HEK293 (cell line): ENCODE data around the gene KRTAP10-5.
A peak's percentile ranks its signal among the peaks of the same experiment; 100 is the strongest.
"Not testable (repeated sequence)": the region's sequence is repeated elsewhere in the genome, so short reads cannot be mapped to it uniquely, and the experiment has no call there.

ENCODE experiments used
- CTCF ChIA-PET: fragments of 350-600 bp; formaldehyde crosslinking; extraction: SDS; loops from one replicate; lab custom pipeline; 2021; ENCODE audit warnings: antibody characterized with exemption; lab: Yijun Ruan, JAX
- POLR2A ChIA-PET: fragments of 300-600 bp; formaldehyde crosslinking; extraction: SDS; loops from one replicate; lab custom pipeline; 2020; ENCODE audit warnings: antibody characterized with exemption, inconsistent platforms; lab: Yijun Ruan, JAX
- H3K27ac ChIP-seq: fragments of 200-500 bp; sonication (Bioruptor generic); 2 replicates; pipeline ENCODE4 v1.5.1; 2014; ENCODE audit warnings: low read depth, low read length, control low read depth, inconsistent platforms; ENCODE audit errors: extremely low read depth
- H3K36me3 ChIP-seq, 2 experiments: fragments of 200-500 bp in 1 of 2; sonication (Bioruptor generic) in 1 of 2; 1 replicate in 1 of 2; 2 replicates in 1 of 2; pipeline ENCODE4 v1.5.1; 2014 to 2017; ENCODE audit warnings: inconsistent platforms in 2 of 2, low read length in 2 of 2; ENCODE audit not compliant: control insufficient read depth in 2 of 2, insufficient read depth in 1 of 2
- H3K4me1 ChIP-seq: fragments of 200-500 bp; sonication (Bioruptor generic); 2 replicates; pipeline ENCODE4 v1.5.1; 2014; ENCODE audit warnings: mild to moderate bottlenecking, low read length, inconsistent platforms; ENCODE audit not compliant: control insufficient read depth, insufficient read depth
- H3K4me3 ChIP-seq: 2 replicates; pipeline ENCODE4 v1.5.1; 2011; ENCODE audit warnings: low read depth, mild to moderate bottlenecking, control low read depth, low read length, moderate library complexity
- H3K9me3 ChIP-seq: fragments of 200-500 bp; sonication (Bioruptor generic); 2 replicates; pipeline ENCODE4 v1.5.1; 2014; ENCODE audit warnings: low read depth, low read length, inconsistent platforms; ENCODE audit not compliant: control insufficient read depth, insufficient read depth
- BCL11A ChIP-seq: fragments of 450-650 bp; formaldehyde crosslinking; IDR thresholded peaks from 2 replicates; pipeline ENCODE4 v1.5.1; 2016; ENCODE audit warnings: low read depth, missing biosample characterization, missing genetic modification characterization
- CTCF ChIP-seq: fragments of 450-650 bp; formaldehyde crosslinking; IDR thresholded peaks from 2 replicates; pipeline ENCODE4 v1.5.1; 2016; ENCODE audit warnings: missing biosample characterization, missing genetic modification characterization
- GLIS2 ChIP-seq: fragments of 450-650 bp; formaldehyde crosslinking; IDR thresholded peaks from 2 replicates; pipeline ENCODE4 v1.5.1; 2016; ENCODE audit warnings: missing biosample characterization, missing genetic modification characterization
- IKZF3 ChIP-seq: fragments of 450-650 bp; IDR thresholded peaks from 2 replicates; pipeline ENCODE4 v1.5.0; 2018; ENCODE audit warnings: missing biosample characterization, mild to moderate bottlenecking, missing genetic modification characterization, moderate library complexity
- KLF16 ChIP-seq: fragments of 450-650 bp; formaldehyde crosslinking; IDR thresholded peaks from 2 replicates; pipeline ENCODE4 v1.5.1; 2017; ENCODE audit warnings: missing biosample characterization, missing genetic modification characterization
- OVOL3 ChIP-seq: fragments of 450-650 bp; formaldehyde crosslinking; IDR thresholded peaks from 2 replicates; pipeline ENCODE4 v1.5.1; 2016; ENCODE audit warnings: missing biosample characterization, missing genetic modification characterization
- SCRT1 ChIP-seq: fragments of 450-650 bp; formaldehyde crosslinking; IDR thresholded peaks from 2 replicates; pipeline ENCODE4 v1.5.1; 2016; ENCODE audit warnings: missing biosample characterization, missing genetic modification characterization, borderline replicate concordance
- ZFP69B ChIP-seq: fragments of 450-650 bp; formaldehyde crosslinking; IDR thresholded peaks from 2 replicates; pipeline ENCODE4 v1.5.1; 2016; ENCODE audit warnings: missing biosample characterization, missing genetic modification characterization
- ZIC2 ChIP-seq: fragments of 450-650 bp; formaldehyde crosslinking; IDR thresholded peaks from 2 replicates; pipeline ENCODE4 v1.5.1; 2016; ENCODE audit warnings: missing biosample characterization, missing genetic modification characterization
- ZNF133 ChIP-seq: fragments of 450-650 bp; formaldehyde crosslinking; IDR thresholded peaks from 2 replicates; pipeline ENCODE4 v1.5.1; 2016; ENCODE audit warnings: missing biosample characterization, missing genetic modification characterization
- ZNF248 ChIP-seq: fragments of 450-650 bp; formaldehyde crosslinking; IDR thresholded peaks from 2 replicates; pipeline ENCODE4 v1.5.1; 2017; ENCODE audit warnings: missing biosample characterization, missing genetic modification characterization
- ZNF473 ChIP-seq: fragments of 450-650 bp; formaldehyde crosslinking; IDR thresholded peaks from 2 replicates; pipeline ENCODE4 v1.5.1; 2017; ENCODE audit warnings: missing biosample characterization, missing genetic modification characterization
- TF ChIP-seq, protein P1 (sequence below): fragments of 450-650 bp; formaldehyde crosslinking; IDR thresholded peaks from 2 replicates; pipeline ENCODE4 v1.5.1; 2016; ENCODE audit warnings: missing biosample characterization, missing genetic modification characterization

Gene KRTAP10-5

DNA sequence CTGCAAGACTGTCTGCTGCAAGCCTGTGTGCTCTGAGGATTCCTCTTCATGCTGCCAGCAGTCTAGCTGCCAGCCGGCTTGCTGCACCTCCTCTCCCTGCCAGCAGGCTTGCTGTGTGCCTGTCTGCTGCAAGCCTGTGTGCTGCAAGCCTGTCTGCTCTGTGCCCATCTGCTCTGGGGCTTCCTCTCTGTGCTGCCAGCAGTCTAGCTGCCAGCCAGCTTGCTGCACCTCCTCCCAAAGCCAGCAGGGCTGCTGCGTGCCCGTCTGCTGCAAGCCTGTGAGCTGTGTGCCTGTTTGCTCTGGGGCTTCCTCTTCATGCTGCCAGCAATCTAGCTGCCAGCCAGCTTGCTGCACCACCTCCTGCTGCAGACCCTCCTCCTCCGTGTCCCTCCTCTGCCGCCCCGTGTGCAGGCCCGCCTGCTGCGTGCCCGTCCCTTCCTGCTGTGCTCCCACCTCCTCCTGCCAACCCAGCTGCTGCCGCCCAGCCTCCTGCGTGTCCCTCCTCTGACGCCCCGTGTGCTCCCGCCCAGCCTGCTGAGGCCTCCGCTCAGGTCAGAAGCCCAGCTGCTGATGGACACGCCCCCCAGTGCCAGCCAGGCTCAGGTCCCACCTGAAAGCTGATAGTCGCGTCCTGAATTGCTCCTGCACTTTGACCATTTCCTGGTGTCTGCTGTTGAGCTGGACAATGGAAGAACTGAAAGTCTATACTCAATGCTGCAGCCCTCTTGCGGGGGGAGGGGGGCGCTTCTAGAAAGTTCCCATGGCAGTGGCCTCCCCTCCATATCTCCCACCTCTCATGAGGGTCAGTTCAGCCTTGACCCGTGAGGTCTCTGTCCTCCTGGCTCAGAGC is 5.7 kb downstream of the KRTAP10-5 start:
- ChIA-PET POLR2A (no interaction called here), CTCF (interaction anchor here (0.7 kb wide), 1 partner anchor 187 kb away, joined by 4 read pairs; no protein-coding TSS in a partner anchor)
- Histone ChIP-seq H3K4me3 (no peak overlapping the region), H3K9me3 (no peaks in the 10 kb centered on the region), H3K36me3 (no peaks in the 10 kb centered on the region), H3K27ac (no peak overlapping the region), H3K4me1 (no peaks in the 10 kb centered on the region)
- TF ChIP-seq CTCF (tag by site-specific recombination) (0 out of 2 replicates have a peak, but pooled peaks have one; percentile 20), ZFP69B (tag by site-specific recombination) (no peak), ZNF473 (tag by site-specific recombination) (no peak), ZNF248 (no peak)

- TF ChIP-seq GLIS2 (tag by site-specific recombination) (peak; percentile 15; the same call in 1 of the 2 replicates), ZIC2 (peak; percentile 23; the same call in 1 of the 2 replicates)
- POLR2A ChIA-PET, H3K27ac ChIP-seq, H3K4me1 ChIP-seq, H3K36me3 ChIP-seq, H3K4me3 ChIP-seq, H3K9me3 ChIP-seq: not testable (repeated sequence)
- CTCF ChIA-PET, result interaction anchor here (0.7 kb wide), 2 partner anchors 61 to 439 kb away, joined by 3 to 4 read pairs; no protein-coding TSS in a partner anchor
Observed at GRCh38 chr21:44573630-44574456, 6.6 kb downstream of the KRTAP10-5 start, which contains the start of gene KRTAP10-4. TSS of gene KRTAP10-4 (plus strand) at chr21:44573729. CDS start at chr21:44573759, 30 bp downstream.

DNA sequence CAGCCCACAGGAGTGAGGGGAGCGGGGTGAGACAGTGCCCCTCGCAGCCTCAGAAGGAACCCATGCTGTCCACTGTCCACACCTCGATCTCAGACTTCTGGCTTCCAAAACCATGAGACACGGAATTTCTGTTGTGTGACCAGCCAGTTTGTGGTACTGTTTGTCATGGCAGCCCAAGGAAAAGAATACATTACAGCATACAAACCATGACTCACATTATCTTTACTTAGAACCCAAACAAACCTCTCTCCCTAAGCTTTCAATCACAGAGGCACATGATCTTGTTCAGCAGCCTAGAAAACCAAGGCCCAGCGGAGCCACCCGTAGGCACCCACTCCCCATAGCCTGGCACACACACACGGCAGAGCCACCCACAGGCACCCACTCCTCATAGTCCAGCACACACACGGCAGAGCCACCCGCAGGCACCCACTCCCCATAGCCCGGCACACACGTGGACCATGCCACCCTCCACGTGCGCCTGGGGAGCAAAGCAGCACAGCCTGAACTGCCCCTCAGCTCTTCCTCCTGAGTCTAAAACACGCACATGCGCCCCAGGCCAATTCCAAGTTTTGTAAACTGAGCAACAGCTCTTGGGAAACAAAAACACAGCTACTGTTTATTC is 7.3 kb downstream of the KRTAP10-5 start:
- CTCF ChIA-PET, result interaction anchor here (0.7 kb wide), 1 partner anchor 440 kb away, joined by 4 read pairs; no protein-coding TSS in a partner anchor
- TF ChIP-seq SCRT1, result no peak
- no peak for TF ChIP-seq IKZF3 (tag by site-specific recombination)
- no peak for TF ChIP-seq BCL11A (tag by site-specific recombination)
- no peak for TF ChIP-seq ZNF133 (tag by site-specific recombination)
- TF ChIP-seq OVOL3 (tag by site-specific recombination), result no peak
- TF ChIP-seq KLF16 (tag by site-specific recombination), result no peak
- TF ChIP-seq, protein P1, sequence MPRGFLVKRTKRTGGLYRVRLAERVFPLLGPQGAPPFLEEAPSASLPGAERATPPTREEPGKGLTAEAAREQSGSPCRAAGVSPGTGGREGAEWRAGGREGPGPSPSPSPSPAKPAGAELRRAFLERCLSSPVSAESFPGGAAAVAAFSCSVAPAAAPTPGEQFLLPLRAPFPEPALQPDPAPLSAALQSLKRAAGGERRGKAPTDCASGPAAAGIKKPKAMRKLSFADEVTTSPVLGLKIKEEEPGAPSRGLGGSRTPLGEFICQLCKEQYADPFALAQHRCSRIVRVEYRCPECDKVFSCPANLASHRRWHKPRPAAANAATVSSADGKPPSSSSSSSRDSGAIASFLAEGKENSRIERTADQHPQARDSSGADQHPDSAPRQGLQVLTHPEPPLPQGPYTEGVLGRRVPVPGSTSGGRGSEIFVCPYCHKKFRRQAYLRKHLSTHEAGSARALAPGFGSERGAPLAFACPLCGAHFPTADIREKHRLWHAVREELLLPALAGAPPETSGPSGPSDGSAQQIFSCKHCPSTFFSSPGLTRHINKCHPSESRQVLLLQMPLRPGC (tag by site-specific recombination), result no peak
- Histone ChIP-seq H3K27ac (no peak overlapping the region), H3K4me1 (no peaks in the 10 kb centered on the region), H3K9me3 (no peaks in the 10 kb centered on the region), H3K4me3 (no peak overlapping the region), H3K36me3 (no peaks in the 10 kb centered on the region)
- POLR2A ChIA-PET, result interaction anchor here (0.6 kb wide), 2 partner anchors 8 to 146 kb away, joined by 3 to 4 read pairs; no protein-coding TSS in a partner anchor
